ENCODE results near the gene UBR1.

DNA sequence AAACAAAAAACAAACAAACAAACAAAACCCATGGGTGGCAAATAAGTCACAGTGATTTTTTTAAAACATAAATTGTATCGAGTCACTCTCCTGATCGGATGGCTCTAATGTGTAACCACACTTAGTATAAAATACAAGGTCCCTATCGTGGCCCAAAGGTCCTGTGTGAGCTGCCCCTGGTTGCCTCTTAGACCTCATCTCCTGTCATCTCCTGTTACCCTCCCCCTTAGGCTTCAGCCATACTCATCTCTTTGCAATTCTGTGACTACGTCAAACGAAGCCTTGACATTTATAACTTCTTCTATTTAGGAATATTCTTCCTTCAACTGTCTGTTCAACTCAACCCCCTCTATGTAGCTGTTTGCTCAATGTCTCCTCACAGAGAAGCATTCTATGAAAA is 141.4 kb downstream of the UBR1 start:
- TF ChIP-seq EZH2 (IDR thresholded peaks at IDR 0.05; ENCODE audit: low read depth, unreplicated experiment) (no peak), POLR2AphosphoS5 (IDR thresholded peaks at IDR 0.05; ENCODE audit: low read depth) (no peak), ZNF114 (CRISPR knock-in tag; IDR thresholded peaks at IDR 0.05) (no peak), ETS1 (IDR thresholded peaks at IDR 0.05) (no peak), REST (IDR thresholded peaks at IDR 0.05; ENCODE audit: unreplicated experiment) (no peak), NANOG (IDR thresholded peaks at IDR 0.05; ENCODE audit: borderline replicate concordance) (no peak)
- TF ChIP-seq, protein P1, sequence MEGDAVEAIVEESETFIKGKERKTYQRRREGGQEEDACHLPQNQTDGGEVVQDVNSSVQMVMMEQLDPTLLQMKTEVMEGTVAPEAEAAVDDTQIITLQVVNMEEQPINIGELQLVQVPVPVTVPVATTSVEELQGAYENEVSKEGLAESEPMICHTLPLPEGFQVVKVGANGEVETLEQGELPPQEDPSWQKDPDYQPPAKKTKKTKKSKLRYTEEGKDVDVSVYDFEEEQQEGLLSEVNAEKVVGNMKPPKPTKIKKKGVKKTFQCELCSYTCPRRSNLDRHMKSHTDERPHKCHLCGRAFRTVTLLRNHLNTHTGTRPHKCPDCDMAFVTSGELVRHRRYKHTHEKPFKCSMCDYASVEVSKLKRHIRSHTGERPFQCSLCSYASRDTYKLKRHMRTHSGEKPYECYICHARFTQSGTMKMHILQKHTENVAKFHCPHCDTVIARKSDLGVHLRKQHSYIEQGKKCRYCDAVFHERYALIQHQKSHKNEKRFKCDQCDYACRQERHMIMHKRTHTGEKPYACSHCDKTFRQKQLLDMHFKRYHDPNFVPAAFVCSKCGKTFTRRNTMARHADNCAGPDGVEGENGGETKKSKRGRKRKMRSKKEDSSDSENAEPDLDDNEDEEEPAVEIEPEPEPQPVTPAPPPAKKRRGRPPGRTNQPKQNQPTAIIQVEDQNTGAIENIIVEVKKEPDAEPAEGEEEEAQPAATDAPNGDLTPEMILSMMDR (conservative IDR thresholded peaks at IDR 0.05; ENCODE audit: low read depth in 2 of 2) = no peak
